CD4-positive, alpha-beta T cell (primary cell): ENCODE results near the gene IER5. TPM values are rescaled to one million over a fixed set of nuclear protein-coding genes. Genes with fewer than 3 reads are reported as not detected.
"Not testable (repeated sequence)": the region's sequence is repeated elsewhere in the genome, so short reads cannot be mapped to it uniquely, and the experiment has no call there.

Experiments
- ATAC-seq: fragments of 200-7000 bp; cut with Tn5 transposase; one replicate; pipeline ENCODE4 v1.10.0; 2022; ENCODE audit warnings: mild to moderate bottlenecking; ENCODE audit not compliant: poor library complexity
- CTCF ChIA-PET: fragments of 350-600 bp; sonication (Branson Sonifier 250); formaldehyde crosslinking; loops from one replicate; lab custom pipeline; 2021; ENCODE audit warnings: antibody characterized with exemption, inconsistent platforms; lab: Charles Lee
- POLR2A ChIA-PET: fragments of 350-600 bp; sonication (Branson Sonifier 250); formaldehyde crosslinking; loops from one replicate; lab custom pipeline; 2021; ENCODE audit warnings: antibody characterized with exemption, inconsistent platforms; lab: Charles Lee
- DNase-seq, 14 experiments: peaks; one replicate each; pipeline ENCODE4 v3.0.0-alpha.2; 2013 to 2020; ENCODE audit warnings: mixed read lengths in 2 of 14
- H3K27ac ChIP-seq, 2 donors: one replicate each; pipeline versions ENCODE4 v1.5.1 to v1.7.0; 2013; ENCODE audit warnings: low read length in 2 of 2, low read depth in 1 of 2, mild to moderate bottlenecking in 1 of 2
- H3K27me3 ChIP-seq, 2 experiments: 1 replicate in 1 of 2; 2 replicates in 1 of 2; pipeline versions ENCODE4 v1.6.1 to v1.7.0; 2013; ENCODE audit warnings: low read length in 2 of 2, control low read depth in 1 of 2, mild to moderate bottlenecking in 1 of 2, moderate library complexity in 1 of 2; ENCODE audit not compliant: insufficient read depth in 2 of 2, control insufficient read depth in 1 of 2
- H3K36me3 ChIP-seq: one replicate; pipeline ENCODE4 v1.6.1; 2013; ENCODE audit warnings: low read length, control low read depth; ENCODE audit not compliant: insufficient read depth
- H3K4me1 ChIP-seq: one replicate; pipeline ENCODE4 v1.6.1; 2013; ENCODE audit warnings: low read length, control low read depth; ENCODE audit not compliant: insufficient read depth
- H3K4me3 ChIP-seq: one replicate; pipeline ENCODE4 v1.5.1; 2013; ENCODE audit warnings: mild to moderate bottlenecking, low read length, moderate library complexity
- H3K9me3 ChIP-seq, 2 experiments: 1 replicate in 1 of 2; 2 replicates in 1 of 2; pipeline versions ENCODE4 v1.6.1 to v1.7.0; 2013; ENCODE audit warnings: low read length in 2 of 2, mild to moderate bottlenecking in 2 of 2, control low read depth in 1 of 2, moderate library complexity in 1 of 2; ENCODE audit not compliant: control insufficient read depth in 1 of 2, insufficient read depth in 1 of 2
- H3K27ac Mint-ChIP-seq: one replicate; pipeline ENCODE4 v1.8.0; 2020; ENCODE audit warnings: mixed read lengths
- H3K27me3 Mint-ChIP-seq: one replicate; pipeline ENCODE4 v1.8.0; 2021; ENCODE audit warnings: mixed read lengths
- H3K36me3 Mint-ChIP-seq: one replicate; pipeline ENCODE4 v1.8.0; 2021; ENCODE audit warnings: low read depth, mixed read lengths
- H3K4me1 Mint-ChIP-seq: one replicate; pipeline ENCODE4 v1.8.0; 2021; ENCODE audit warnings: low read depth, mixed read lengths
- H3K4me3 Mint-ChIP-seq: one replicate; pipeline ENCODE4 v1.8.0; 2020; ENCODE audit warnings: mild to moderate bottlenecking, mixed read lengths
- H3K9me3 Mint-ChIP-seq: one replicate; pipeline ENCODE4 v1.8.0; 2020; ENCODE audit warnings: mixed read lengths
- intact Hi-C, 2 experiments: fragments of 100-400 bp; cut with DNase I in 1 of 2; cut with micrococcal nuclease in 1 of 2; formaldehyde crosslinking; loops; one replicate each; pipeline versions ENCODE4 v1.15.1 to v1.9.0; 2023 to 2025; cut with DNase I, micrococcal nuclease
- total RNA-seq, 174 experiments: library from RNA in 2 of 174; stranded (reverse) in 2 of 174; gene quantifications; one replicate each; pipeline ENCODE4 v1.2.3 and lab custom pipeline; 2021 to 2026
- TF ChIP-seq, protein P1 (sequence below): fragments of 200-600 bp; IDR thresholded peaks from one replicate; pipeline ENCODE4 v1.8.0; 2022; ENCODE audit warnings: antibody characterized with exemption, mild to moderate bottlenecking

Gene IER5
- total RNA-seq, 2 experiments from 2014 or later: 53.8 to 54.1 TPM

DNA sequence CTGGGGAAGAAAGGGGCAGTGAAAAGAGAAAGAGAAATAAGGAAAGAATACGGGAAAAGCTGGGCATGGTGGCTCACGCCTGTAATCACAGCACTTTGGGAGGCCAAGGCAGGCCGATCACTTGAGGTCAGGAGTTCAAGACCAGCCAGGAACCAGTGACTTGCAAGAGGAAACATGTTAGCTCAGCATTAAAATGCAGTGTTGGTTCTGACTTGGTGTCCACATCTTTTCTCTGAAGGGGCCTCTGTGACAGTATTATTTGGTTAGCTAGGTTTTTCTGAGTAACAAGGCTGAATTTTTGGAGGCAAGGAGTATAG lies 26.8 kb downstream of the IER5 start:
- Mint-ChIP-seq H3K9me3 (no peaks in the 10 kb centered on the region), H3K4me1 (no peaks in the 10 kb centered on the region), H3K36me3 (no peaks in the 10 kb centered on the region), H3K27ac (no peak overlapping the region), H3K27me3 (no peaks in the 10 kb centered on the region), H3K4me3 (no peak overlapping the region)
- intact Hi-C loops: no loop called here
- Histone ChIP-seq H3K27ac (no peak overlapping the region), H3K9me3 (no peaks in the 10 kb centered on the region), H3K36me3 (no peaks in the 10 kb centered on the region), H3K4me3 (no peak overlapping the region), H3K4me1 (no peaks in the 10 kb centered on the region), H3K27me3 (no peaks in the 10 kb centered on the region)
- ChIA-PET POLR2A (no interaction called here), CTCF (interaction anchor here (0.9 to 1.6 kb wide), 2 partner anchors 27 to 31 kb away, joined by 3 to 5 read pairs; no protein-coding TSS in a partner anchor)
- ATAC-seq (no peak), DNase-seq (no peak)
- TF ChIP-seq, protein P1, sequence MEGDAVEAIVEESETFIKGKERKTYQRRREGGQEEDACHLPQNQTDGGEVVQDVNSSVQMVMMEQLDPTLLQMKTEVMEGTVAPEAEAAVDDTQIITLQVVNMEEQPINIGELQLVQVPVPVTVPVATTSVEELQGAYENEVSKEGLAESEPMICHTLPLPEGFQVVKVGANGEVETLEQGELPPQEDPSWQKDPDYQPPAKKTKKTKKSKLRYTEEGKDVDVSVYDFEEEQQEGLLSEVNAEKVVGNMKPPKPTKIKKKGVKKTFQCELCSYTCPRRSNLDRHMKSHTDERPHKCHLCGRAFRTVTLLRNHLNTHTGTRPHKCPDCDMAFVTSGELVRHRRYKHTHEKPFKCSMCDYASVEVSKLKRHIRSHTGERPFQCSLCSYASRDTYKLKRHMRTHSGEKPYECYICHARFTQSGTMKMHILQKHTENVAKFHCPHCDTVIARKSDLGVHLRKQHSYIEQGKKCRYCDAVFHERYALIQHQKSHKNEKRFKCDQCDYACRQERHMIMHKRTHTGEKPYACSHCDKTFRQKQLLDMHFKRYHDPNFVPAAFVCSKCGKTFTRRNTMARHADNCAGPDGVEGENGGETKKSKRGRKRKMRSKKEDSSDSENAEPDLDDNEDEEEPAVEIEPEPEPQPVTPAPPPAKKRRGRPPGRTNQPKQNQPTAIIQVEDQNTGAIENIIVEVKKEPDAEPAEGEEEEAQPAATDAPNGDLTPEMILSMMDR: no peak

DNA sequence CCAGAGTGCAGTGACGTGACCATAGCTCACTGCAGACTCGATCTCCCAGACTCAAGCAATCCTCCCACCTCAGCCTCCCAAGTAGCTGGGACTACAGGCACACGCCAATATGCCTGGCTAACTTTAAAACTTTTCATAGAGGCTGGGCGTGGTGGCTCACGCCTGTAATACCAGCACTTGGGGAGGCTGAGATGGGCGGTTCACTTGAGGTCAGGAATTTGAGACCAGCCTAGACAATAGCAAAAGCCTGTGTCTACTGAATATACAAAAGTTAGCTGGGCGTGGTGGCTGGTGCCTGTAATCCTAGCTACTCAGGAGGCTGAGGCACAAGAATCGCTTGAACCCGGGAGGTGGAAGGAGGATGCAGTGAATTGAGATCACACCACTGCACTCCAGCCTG lies 27.5 kb downstream of the IER5 start:
- CTCF ChIA-PET: interaction anchor here (0.9 to 1.6 kb wide), 2 partner anchors 26 to 32 kb away, joined by 3 to 5 read pairs; no protein-coding TSS in a partner anchor
- DNase-seq, H3K36me3 ChIP-seq, POLR2A ChIA-PET, ATAC-seq, H3K4me3 Mint-ChIP-seq, intact Hi-C loops, H3K4me1 Mint-ChIP-seq, H3K27ac ChIP-seq, H3K27me3 ChIP-seq, H3K9me3 ChIP-seq, H3K27ac Mint-ChIP-seq, H3K4me3 ChIP-seq, H3K36me3 Mint-ChIP-seq, H3K27me3 Mint-ChIP-seq, H3K9me3 Mint-ChIP-seq, H3K4me1 ChIP-seq: not testable (repeated sequence)

DNA sequence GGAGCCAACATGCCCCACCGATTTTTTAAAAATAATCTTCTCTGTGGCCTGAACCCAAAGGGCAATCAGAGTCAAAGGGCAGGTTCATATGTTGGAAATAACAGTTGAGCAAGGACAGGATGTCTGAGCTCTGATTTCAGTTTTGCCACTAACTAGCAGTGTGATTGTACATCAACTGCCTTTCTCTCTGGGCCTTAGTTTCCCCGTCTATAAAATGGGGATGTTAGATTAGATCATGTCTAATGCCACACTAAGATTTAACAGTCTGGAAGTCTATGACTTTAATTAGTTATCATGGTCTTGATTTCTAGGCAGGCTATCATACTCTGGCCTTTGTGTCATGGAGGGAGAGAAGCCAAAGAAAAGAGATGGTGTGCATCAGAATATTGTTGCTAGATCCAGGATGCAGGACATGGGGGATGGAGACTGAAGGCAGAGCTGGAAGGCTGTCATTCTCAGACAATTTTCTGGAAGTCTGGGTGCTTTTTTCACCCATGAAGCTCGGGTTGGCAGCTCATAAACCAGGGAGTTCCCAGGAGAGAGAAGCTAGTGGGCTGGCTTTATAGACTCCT lies 28.4 kb downstream of the IER5 start:
- no peaks in the 10 kb centered on the region for H3K4me1 Mint-ChIP-seq
- H3K4me3 Mint-ChIP-seq: no peak overlapping the region
- Histone ChIP-seq H3K36me3 (no peaks in the 10 kb centered on the region), H3K4me3 (no peak overlapping the region), H3K27ac (no peak overlapping the region), H3K4me1 (no peaks in the 10 kb centered on the region), H3K9me3 (no peaks in the 10 kb centered on the region), H3K27me3 (no peaks in the 10 kb centered on the region)
- intact Hi-C loops: no loop called here
- H3K27me3 Mint-ChIP-seq: no peaks in the 10 kb centered on the region
- TF ChIP-seq, protein P1: no peak
- no peaks in the 10 kb centered on the region for H3K36me3 Mint-ChIP-seq
- ChIA-PET CTCF (interaction anchor here (1.1 kb wide), 1 partner anchor 25 kb away, joined by 3 read pairs; no protein-coding TSS in a partner anchor), POLR2A (interaction anchor here (1.4 kb wide), 1 partner anchor 12 kb away, joined by 6 read pairs; no protein-coding TSS in a partner anchor)
- DNase-seq (no peak), ATAC-seq (no peak)
- H3K27ac Mint-ChIP-seq: no peak overlapping the region
- no peaks in the 10 kb centered on the region for H3K9me3 Mint-ChIP-seq
